WTC11 (cell line): ENCODE data around the gene FKBP7. TPM values are rescaled to one million over a fixed set of nuclear protein-coding genes. Genes with fewer than 3 reads are reported as not detected.

Experiments
- ATAC-seq: fragments of 200-7000 bp; cut with Tn5 transposase; 2 replicates; pipeline ENCODE4 v1.10.0; 2021; ENCODE audit warnings: mild to moderate bottlenecking, moderate library complexity
- CTCF ChIA-PET: fragments of 300-600 bp; sonication (Branson Sonifier 250); formaldehyde crosslinking; loops from one replicate; lab custom pipeline; 2021; ENCODE audit warnings: antibody characterized with exemption; lab: Charles Lee
- POLR2A ChIA-PET: fragments of 350-600 bp; sonication (Branson Sonifier 250); formaldehyde crosslinking; loops from one replicate; lab custom pipeline; 2021; ENCODE audit warnings: antibody characterized with exemption; lab: Charles Lee
- DNase-seq: peaks from one replicate; pipeline ENCODE4 v3.0.0; 2021; ENCODE audit warnings: low spot score
- H3K27ac Mint-ChIP-seq: 2 replicates; pipeline ENCODE4 v1.8.0; 2021; ENCODE audit warnings: mixed read lengths
- H3K27me3 Mint-ChIP-seq: 2 replicates; pipeline ENCODE4 v1.8.0; 2021; ENCODE audit warnings: low read depth, mild to moderate bottlenecking, moderate library complexity, mixed read lengths
- H3K36me3 Mint-ChIP-seq: 2 replicates; pipeline ENCODE4 v1.8.0; 2021; ENCODE audit warnings: mixed read lengths
- H3K4me1 Mint-ChIP-seq: 2 replicates; pipeline ENCODE4 v1.8.0; 2022; ENCODE audit warnings: mixed read lengths
- H3K4me3 Mint-ChIP-seq: 2 replicates; pipeline ENCODE4 v1.8.0; 2021; ENCODE audit warnings: mild to moderate bottlenecking, moderate library complexity, mixed read lengths
- H3K9me3 Mint-ChIP-seq: 2 replicates; pipeline ENCODE4 v1.8.0; 2021; ENCODE audit warnings: mixed read lengths
- ATF1 ChIP-seq: sonication (generic); formaldehyde crosslinking; IDR thresholded peaks from 2 replicates; pipeline ENCODE4 v1.8.1; 2023; ENCODE audit warnings: mild to moderate bottlenecking, moderate library complexity, missing genetic modification reagents
- FOXK1 ChIP-seq: sonication (generic); formaldehyde crosslinking; IDR thresholded peaks from 2 replicates; pipeline ENCODE4 v1.8.0; 2022; ENCODE audit warnings: mild to moderate bottlenecking, moderate library complexity, missing genetic modification reagents
- FOXP1 ChIP-seq: sonication (generic); formaldehyde crosslinking; IDR thresholded peaks from 2 replicates; pipeline ENCODE4 v1.8.0; 2022; ENCODE audit warnings: missing genetic modification reagents, mild to moderate bottlenecking, moderate library complexity, borderline replicate concordance
- GABPB1 ChIP-seq: sonication (generic); formaldehyde crosslinking; IDR thresholded peaks from 2 replicates; pipeline ENCODE4 v1.8.1; 2023; ENCODE audit warnings: mild to moderate bottlenecking, missing genetic modification reagents
- GTF2I ChIP-seq: fragments of 250-450 bp; sonication (Bioruptor Pico); conservative IDR thresholded peaks from 2 replicates; pipeline ENCODE4 v1.4.0; 2021; ENCODE audit warnings: mild to moderate bottlenecking
- KAT7 ChIP-seq: sonication (generic); formaldehyde crosslinking; IDR thresholded peaks from 2 replicates; pipeline ENCODE4 v1.8.1; 2023; ENCODE audit warnings: missing genetic modification reagents, mild to moderate bottlenecking, borderline replicate concordance
- MXD4 ChIP-seq: fragments of 250-450 bp; sonication (Bioruptor Pico); IDR thresholded peaks from 2 replicates; pipeline ENCODE4 v1.8.0; 2021; ENCODE audit warnings: mild to moderate bottlenecking, moderate library complexity, borderline replicate concordance
- NFYB ChIP-seq: sonication (generic); formaldehyde crosslinking; conservative IDR thresholded peaks from 2 replicates; pipeline ENCODE4 v1.8.0; 2022; ENCODE audit warnings: low read depth, missing genetic modification reagents
- NR2C2 ChIP-seq: sonication (generic); formaldehyde crosslinking; IDR thresholded peaks from 2 replicates; pipeline ENCODE4 v1.8.0; 2022; ENCODE audit warnings: mild to moderate bottlenecking, missing genetic modification reagents
- NR3C1 ChIP-seq: sonication (generic); formaldehyde crosslinking; conservative IDR thresholded peaks from 2 replicates; pipeline ENCODE4 v1.8.1; 2023; ENCODE audit warnings: low read depth, mild to moderate bottlenecking, missing genetic modification reagents
- OVOL2 ChIP-seq: fragments of 250-450 bp; sonication (Bioruptor Pico); IDR thresholded peaks from 2 replicates; pipeline ENCODE4 v1.9.0; 2021; ENCODE audit warnings: mild to moderate bottlenecking, borderline replicate concordance
- PRRX2 ChIP-seq: fragments of 250-450 bp; sonication (Bioruptor Pico); IDR thresholded peaks from 2 replicates; pipeline ENCODE4 v1.8.0; 2021; ENCODE audit warnings: mild to moderate bottlenecking
- RORB ChIP-seq: fragments of 250-450 bp; sonication (Bioruptor Pico); IDR thresholded peaks from 2 replicates; pipeline ENCODE4 v1.9.0; 2021; ENCODE audit warnings: mild to moderate bottlenecking
- SMAD4 ChIP-seq: sonication (generic); formaldehyde crosslinking; IDR thresholded peaks from 2 replicates; pipeline ENCODE4 v1.8.0; 2022; ENCODE audit warnings: mild to moderate bottlenecking, missing genetic modification reagents
- SP1 ChIP-seq: sonication (generic); formaldehyde crosslinking; conservative IDR thresholded peaks from 2 replicates; pipeline ENCODE4 v1.8.1; 2022; ENCODE audit warnings: missing genetic modification reagents
- TEAD4 ChIP-seq: sonication (generic); formaldehyde crosslinking; IDR thresholded peaks from 2 replicates; pipeline ENCODE4 v1.8.0; 2022; ENCODE audit warnings: mild to moderate bottlenecking, missing genetic modification reagents
- USF1 ChIP-seq: sonication (generic); formaldehyde crosslinking; IDR thresholded peaks from 2 replicates; pipeline ENCODE4 v1.8.0; 2022; ENCODE audit warnings: mild to moderate bottlenecking, missing genetic modification reagents
- ZNF138 ChIP-seq: sonication (generic); formaldehyde crosslinking; conservative IDR thresholded peaks from 2 replicates; pipeline ENCODE4 v1.8.1; 2022; ENCODE audit warnings: mild to moderate bottlenecking, moderate library complexity, missing genetic modification reagents
- ZNF317 ChIP-seq: sonication (generic); formaldehyde crosslinking; IDR thresholded peaks from 2 replicates; pipeline ENCODE4 v1.8.1; 2023; ENCODE audit warnings: low read depth, mild to moderate bottlenecking, moderate library complexity, missing genetic modification reagents, borderline replicate concordance
- ZNF416 ChIP-seq: fragments of 250-450 bp; sonication (Bioruptor Pico); IDR thresholded peaks from 2 replicates; pipeline ENCODE4 v1.9.0; 2021; ENCODE audit warnings: mild to moderate bottlenecking, inconsistent platforms
- total RNA-seq: library from RNA; stranded (reverse); gene quantifications from 3 replicates; pipeline ENCODE4 v1.2.3, GENCODE V29; 2021
- TF ChIP-seq, protein P1 (sequence below): sonication (generic); formaldehyde crosslinking; IDR thresholded peaks from 2 replicates; pipeline ENCODE4 v1.8.1; 2022; ENCODE audit warnings: mild to moderate bottlenecking, missing genetic modification reagents, moderate library complexity, borderline replicate concordance
- TF ChIP-seq, protein P2 (sequence below): sonication (generic); formaldehyde crosslinking; IDR thresholded peaks from 2 replicates; pipeline ENCODE4 v1.8.1; 2022; ENCODE audit warnings: low read depth, missing genetic modification reagents, borderline replicate concordance
- TF ChIP-seq, protein P3 (sequence below): sonication (generic); formaldehyde crosslinking; IDR thresholded peaks from 2 replicates; pipeline ENCODE4 v1.8.0; 2023; ENCODE audit warnings: missing genetic modification reagents
- TF ChIP-seq, protein P4 (sequence below): fragments of 250-450 bp; sonication (Bioruptor Pico); IDR thresholded peaks from 2 replicates; pipeline ENCODE4 v1.9.0; 2021; ENCODE audit warnings: moderate library complexity, mild to moderate bottlenecking, inconsistent platforms, borderline replicate concordance
- TF ChIP-seq, protein P5 (sequence below): sonication (generic); formaldehyde crosslinking; IDR thresholded peaks from 2 replicates; pipeline ENCODE4 v1.8.1; 2023; ENCODE audit warnings: mild to moderate bottlenecking, missing genetic modification reagents, borderline replicate concordance

FKBP7 gene
- total RNA-seq, 1 experiment from 2014 or later = 3.2 TPM

GRCh38 chr2:178512484-178512883, 34.1 kb upstream of the FKBP7 start:
- CTCF ChIA-PET = no interaction called here
- Mint-ChIP-seq H3K36me3 (peaks cover 2% of the 10 kb centered on the region; the same call in 1 of the 2 replicates), H3K27ac (no peak overlapping the region), H3K9me3 (no peaks in the 10 kb centered on the region), H3K4me1 (peaks cover 17% of the 10 kb centered on the region), H3K27me3 (no peaks in the 10 kb centered on the region), H3K4me3 (no peak overlapping the region)
- TF ChIP-seq SP1 (CRISPR knock-in tag) (no peak), NFYB (CRISPR knock-in tag) (no peak), GTF2I (CRISPR knock-in tag) (no peak), TEAD4 (CRISPR knock-in tag) (no peak), MXD4 (CRISPR knock-in tag) (no peak), ZNF138 (CRISPR knock-in tag) (no peak), USF1 (CRISPR knock-in tag) (no peak), NR2C2 (CRISPR knock-in tag) (no peak), FOXP1 (CRISPR knock-in tag) (no peak), ATF1 (no peak), FOXK1 (CRISPR knock-in tag) (no peak), ZNF416 (CRISPR knock-in tag) (no peak), OVOL2 (CRISPR knock-in tag) (no peak), SMAD4 (CRISPR knock-in tag) (no peak), RORB (CRISPR knock-in tag) (no peak)
- TF ChIP-seq, protein P1, sequence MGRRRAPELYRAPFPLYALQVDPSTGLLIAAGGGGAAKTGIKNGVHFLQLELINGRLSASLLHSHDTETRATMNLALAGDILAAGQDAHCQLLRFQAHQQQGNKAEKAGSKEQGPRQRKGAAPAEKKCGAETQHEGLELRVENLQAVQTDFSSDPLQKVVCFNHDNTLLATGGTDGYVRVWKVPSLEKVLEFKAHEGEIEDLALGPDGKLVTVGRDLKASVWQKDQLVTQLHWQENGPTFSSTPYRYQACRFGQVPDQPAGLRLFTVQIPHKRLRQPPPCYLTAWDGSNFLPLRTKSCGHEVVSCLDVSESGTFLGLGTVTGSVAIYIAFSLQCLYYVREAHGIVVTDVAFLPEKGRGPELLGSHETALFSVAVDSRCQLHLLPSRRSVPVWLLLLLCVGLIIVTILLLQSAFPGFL (CRISPR knock-in tag) = no peak
- TF ChIP-seq, protein P2, sequence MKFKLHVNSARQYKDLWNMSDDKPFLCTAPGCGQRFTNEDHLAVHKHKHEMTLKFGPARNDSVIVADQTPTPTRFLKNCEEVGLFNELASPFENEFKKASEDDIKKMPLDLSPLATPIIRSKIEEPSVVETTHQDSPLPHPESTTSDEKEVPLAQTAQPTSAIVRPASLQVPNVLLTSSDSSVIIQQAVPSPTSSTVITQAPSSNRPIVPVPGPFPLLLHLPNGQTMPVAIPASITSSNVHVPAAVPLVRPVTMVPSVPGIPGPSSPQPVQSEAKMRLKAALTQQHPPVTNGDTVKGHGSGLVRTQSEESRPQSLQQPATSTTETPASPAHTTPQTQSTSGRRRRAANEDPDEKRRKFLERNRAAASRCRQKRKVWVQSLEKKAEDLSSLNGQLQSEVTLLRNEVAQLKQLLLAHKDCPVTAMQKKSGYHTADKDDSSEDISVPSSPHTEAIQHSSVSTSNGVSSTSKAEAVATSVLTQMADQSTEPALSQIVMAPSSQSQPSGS (CRISPR knock-in tag) = no peak
- TF ChIP-seq, protein P3, sequence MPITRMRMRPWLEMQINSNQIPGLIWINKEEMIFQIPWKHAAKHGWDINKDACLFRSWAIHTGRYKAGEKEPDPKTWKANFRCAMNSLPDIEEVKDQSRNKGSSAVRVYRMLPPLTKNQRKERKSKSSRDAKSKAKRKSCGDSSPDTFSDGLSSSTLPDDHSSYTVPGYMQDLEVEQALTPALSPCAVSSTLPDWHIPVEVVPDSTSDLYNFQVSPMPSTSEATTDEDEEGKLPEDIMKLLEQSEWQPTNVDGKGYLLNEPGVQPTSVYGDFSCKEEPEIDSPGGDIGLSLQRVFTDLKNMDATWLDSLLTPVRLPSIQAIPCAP (CRISPR knock-in tag) = no peak
- ATAC-seq (no peak), DNase-seq (no peak)
- POLR2A ChIA-PET = interaction anchor here (0.7 kb wide), 1 partner anchor 8 kb away, joined by 3 read pairs; no protein-coding TSS in a partner anchor

DNA sequence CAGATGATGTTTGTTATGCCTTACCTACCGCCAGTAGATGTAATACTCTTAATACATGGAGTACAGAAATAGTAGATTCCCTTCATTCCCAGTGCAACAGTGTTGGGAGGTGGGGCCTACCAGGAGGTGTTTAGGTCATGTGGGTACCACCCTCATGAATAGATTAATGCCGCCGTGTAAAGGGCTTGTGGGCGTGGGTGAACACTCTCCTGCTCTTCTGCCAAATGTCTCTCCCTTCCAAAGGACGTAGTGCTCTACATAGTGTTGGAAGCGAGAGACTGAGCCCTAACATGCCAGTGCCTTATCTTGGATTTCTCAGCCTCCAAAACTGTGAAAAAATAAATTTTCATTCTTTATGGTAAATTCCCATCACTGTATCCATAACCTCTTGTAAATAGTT, 32.0 kb upstream of the FKBP7 start:
- Mint-ChIP-seq H3K4me3 (no peak overlapping the region), H3K36me3 (peaks cover 2% of the 10 kb centered on the region; the same call in 1 of the 2 replicates), H3K27me3 (no peaks in the 10 kb centered on the region), H3K27ac (no peak overlapping the region), H3K4me1 (peaks cover 31% of the 10 kb centered on the region), H3K9me3 (no peaks in the 10 kb centered on the region)
- DNase-seq (no peak), ATAC-seq (no peak)
- ChIA-PET CTCF (no interaction called here), POLR2A (no interaction called here)
- TF ChIP-seq, protein P2 (CRISPR knock-in tag) = no peak
- TF ChIP-seq ZNF416 (CRISPR knock-in tag) (no peak), PRRX2 (CRISPR knock-in tag) (no peak), NR3C1 (CRISPR knock-in tag) (no peak), GTF2I (CRISPR knock-in tag) (no peak), FOXP1 (CRISPR knock-in tag) (no peak), GABPB1 (CRISPR knock-in tag) (no peak), ZNF317 (CRISPR knock-in tag) (no peak), KAT7 (CRISPR knock-in tag) (no peak), USF1 (CRISPR knock-in tag) (no peak), NFYB (CRISPR knock-in tag) (no peak)
- TF ChIP-seq, protein P4, sequence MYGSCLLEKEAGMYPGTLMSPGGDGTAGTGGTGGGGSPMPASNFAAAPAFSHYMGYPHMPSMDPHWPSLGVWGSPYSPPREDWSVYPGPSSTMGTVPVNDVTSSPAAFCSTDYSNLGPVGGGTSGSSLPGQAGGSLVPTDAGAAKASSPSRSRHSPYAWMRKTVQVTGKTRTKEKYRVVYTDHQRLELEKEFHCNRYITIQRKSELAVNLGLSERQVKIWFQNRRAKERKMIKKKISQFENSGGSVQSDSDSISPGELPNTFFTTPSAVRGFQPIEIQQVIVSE (CRISPR knock-in tag) = no peak
- TF ChIP-seq, protein P5, sequence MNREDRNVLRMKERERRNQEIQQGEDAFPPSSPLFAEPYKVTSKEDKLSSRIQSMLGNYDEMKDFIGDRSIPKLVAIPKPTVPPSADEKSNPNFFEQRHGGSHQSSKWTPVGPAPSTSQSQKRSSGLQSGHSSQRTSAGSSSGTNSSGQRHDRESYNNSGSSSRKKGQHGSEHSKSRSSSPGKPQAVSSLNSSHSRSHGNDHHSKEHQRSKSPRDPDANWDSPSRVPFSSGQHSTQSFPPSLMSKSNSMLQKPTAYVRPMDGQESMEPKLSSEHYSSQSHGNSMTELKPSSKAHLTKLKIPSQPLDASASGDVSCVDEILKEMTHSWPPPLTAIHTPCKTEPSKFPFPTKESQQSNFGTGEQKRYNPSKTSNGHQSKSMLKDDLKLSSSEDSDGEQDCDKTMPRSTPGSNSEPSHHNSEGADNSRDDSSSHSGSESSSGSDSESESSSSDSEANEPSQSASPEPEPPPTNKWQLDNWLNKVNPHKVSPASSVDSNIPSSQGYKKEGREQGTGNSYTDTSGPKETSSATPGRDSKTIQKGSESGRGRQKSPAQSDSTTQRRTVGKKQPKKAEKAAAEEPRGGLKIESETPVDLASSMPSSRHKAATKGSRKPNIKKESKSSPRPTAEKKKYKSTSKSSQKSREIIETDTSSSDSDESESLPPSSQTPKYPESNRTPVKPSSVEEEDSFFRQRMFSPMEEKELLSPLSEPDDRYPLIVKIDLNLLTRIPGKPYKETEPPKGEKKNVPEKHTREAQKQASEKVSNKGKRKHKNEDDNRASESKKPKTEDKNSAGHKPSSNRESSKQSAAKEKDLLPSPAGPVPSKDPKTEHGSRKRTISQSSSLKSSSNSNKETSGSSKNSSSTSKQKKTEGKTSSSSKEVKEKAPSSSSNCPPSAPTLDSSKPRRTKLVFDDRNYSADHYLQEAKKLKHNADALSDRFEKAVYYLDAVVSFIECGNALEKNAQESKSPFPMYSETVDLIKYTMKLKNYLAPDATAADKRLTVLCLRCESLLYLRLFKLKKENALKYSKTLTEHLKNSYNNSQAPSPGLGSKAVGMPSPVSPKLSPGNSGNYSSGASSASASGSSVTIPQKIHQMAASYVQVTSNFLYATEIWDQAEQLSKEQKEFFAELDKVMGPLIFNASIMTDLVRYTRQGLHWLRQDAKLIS (CRISPR knock-in tag) = no peak
